Prostate gland (tissue), 2 donors: ENCODE results near the gene DCC.

Source experiments
- CTCF ChIP-seq, 4 experiments: fragments of 200-600 bp in 2 of 4; fragments of 450-650 bp in 2 of 4; sonication (generic) in 2 of 4; IDR thresholded peaks; 1 replicate in 3 of 4; 2 replicates in 1 of 4; pipeline ENCODE4 v1.5.1; 2016 to 2019; ENCODE audit warnings: antibody characterized with exemption in 4 of 4, mild to moderate bottlenecking in 2 of 4, moderate library complexity in 2 of 4
- POLR2A ChIP-seq: fragments of 450-650 bp; IDR thresholded peaks from one replicate; pipeline ENCODE4 v1.6.1; 2016; ENCODE audit warnings: antibody characterized with exemption, mild to moderate bottlenecking
- POLR2AphosphoS5 ChIP-seq: sonication (generic); formaldehyde crosslinking; IDR thresholded peaks from one replicate; pipeline ENCODE4 v1.6.1; 2017; ENCODE audit warnings: antibody characterized with exemption

- no peak for TF ChIP-seq CTCF (IDR thresholded peaks at IDR 0.05)
- no peak for TF ChIP-seq POLR2A
- TF ChIP-seq POLR2AphosphoS5: no peak
Observed at GRCh38 chr18:52312346-52312745, 27.7 kb upstream of the DCC start.
